Calu3 (cell line): ENCODE measurements around the gene ELFN1. TPM values are rescaled to one million over a fixed set of nuclear protein-coding genes. Genes with fewer than 3 reads are reported as not detected.

Experiments
- BruUV-seq: library from RNA; stranded (reverse); fragments of 400-500 nt; replicated peaks from 2 replicates; lab custom pipeline; 2021; lab: Mats Ljungman, UMichigan
- CTCF ChIA-PET: fragments of 300-600 bp; sonication (Branson Sonifier 250); formaldehyde crosslinking; loops from one replicate; lab custom pipeline; 2022; ENCODE audit warnings: antibody characterized with exemption; lab: Charles Lee
- DNase-seq: peaks from one replicate; pipeline ENCODE4 v3.0.0; 2022
- H3K27ac Mint-ChIP-seq: one replicate; pipeline ENCODE4 v1.8.0; 2022; ENCODE audit warnings: mixed read lengths; ENCODE audit not compliant: unreplicated experiment
- H3K27me3 Mint-ChIP-seq: one replicate; pipeline ENCODE4 v1.8.0; 2022; ENCODE audit warnings: mixed read lengths; ENCODE audit not compliant: unreplicated experiment
- H3K36me3 Mint-ChIP-seq: one replicate; pipeline ENCODE4 v1.8.0; 2022; ENCODE audit warnings: mild to moderate bottlenecking, moderate library complexity, mixed read lengths; ENCODE audit not compliant: insufficient read depth, unreplicated experiment
- H3K4me1 Mint-ChIP-seq: one replicate; pipeline ENCODE4 v1.8.0; 2022; ENCODE audit warnings: mild to moderate bottlenecking, low read depth, mixed read lengths; ENCODE audit not compliant: unreplicated experiment
- H3K4me3 Mint-ChIP-seq: one replicate; pipeline ENCODE4 v1.8.0; 2022; ENCODE audit warnings: mild to moderate bottlenecking, low read depth, moderate library complexity, mixed read lengths; ENCODE audit not compliant: unreplicated experiment
- H3K9me3 Mint-ChIP-seq: one replicate; pipeline ENCODE4 v1.8.0; 2022; ENCODE audit warnings: low read depth, mixed read lengths; ENCODE audit not compliant: unreplicated experiment
- intact Hi-C: fragments of 100-400 bp; cut with micrococcal nuclease; formaldehyde crosslinking; loops from one replicate; pipeline ENCODE4 v1.10.0; 2022; ENCODE audit not compliant: unreplicated experiment
- total RNA-seq: library from RNA; stranded (reverse); gene quantifications from 2 replicates; pipeline ENCODE4 v1.2.3, GENCODE V29; 2022
- TF ChIP-seq, protein P1 (sequence below): fragments of 200-600 bp; IDR thresholded peaks from one replicate; pipeline ENCODE4 v1.8.0; 2022; ENCODE audit warnings: antibody characterized with exemption; ENCODE audit not compliant: unreplicated experiment

Gene ELFN1
- total RNA-seq, 1 experiment from 2014 or later: not detected

- BruUV-seq: no TSS peak
- Mint-ChIP-seq H3K27me3 (peaks cover 93% of the 10 kb centered on the region), H3K4me1 (no peaks in the 10 kb centered on the region), H3K9me3 (no peaks in the 10 kb centered on the region), H3K27ac (no peak overlapping the region), H3K36me3 (peaks cover 4% of the 10 kb centered on the region), H3K4me3 (no peak overlapping the region)
- intact Hi-C loops: no loop called here
- CTCF ChIA-PET: interaction anchor here (0.7 kb wide), 1 partner anchor 8 kb away, joined by 3 read pairs; no protein-coding TSS in a partner anchor
- TF ChIP-seq, protein P1, sequence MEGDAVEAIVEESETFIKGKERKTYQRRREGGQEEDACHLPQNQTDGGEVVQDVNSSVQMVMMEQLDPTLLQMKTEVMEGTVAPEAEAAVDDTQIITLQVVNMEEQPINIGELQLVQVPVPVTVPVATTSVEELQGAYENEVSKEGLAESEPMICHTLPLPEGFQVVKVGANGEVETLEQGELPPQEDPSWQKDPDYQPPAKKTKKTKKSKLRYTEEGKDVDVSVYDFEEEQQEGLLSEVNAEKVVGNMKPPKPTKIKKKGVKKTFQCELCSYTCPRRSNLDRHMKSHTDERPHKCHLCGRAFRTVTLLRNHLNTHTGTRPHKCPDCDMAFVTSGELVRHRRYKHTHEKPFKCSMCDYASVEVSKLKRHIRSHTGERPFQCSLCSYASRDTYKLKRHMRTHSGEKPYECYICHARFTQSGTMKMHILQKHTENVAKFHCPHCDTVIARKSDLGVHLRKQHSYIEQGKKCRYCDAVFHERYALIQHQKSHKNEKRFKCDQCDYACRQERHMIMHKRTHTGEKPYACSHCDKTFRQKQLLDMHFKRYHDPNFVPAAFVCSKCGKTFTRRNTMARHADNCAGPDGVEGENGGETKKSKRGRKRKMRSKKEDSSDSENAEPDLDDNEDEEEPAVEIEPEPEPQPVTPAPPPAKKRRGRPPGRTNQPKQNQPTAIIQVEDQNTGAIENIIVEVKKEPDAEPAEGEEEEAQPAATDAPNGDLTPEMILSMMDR: no peak
- DNase-seq: no peak
Measured at GRCh38 chr7:1708596-1709251, 38.6 kb downstream of the ELFN1 start.

DNA sequence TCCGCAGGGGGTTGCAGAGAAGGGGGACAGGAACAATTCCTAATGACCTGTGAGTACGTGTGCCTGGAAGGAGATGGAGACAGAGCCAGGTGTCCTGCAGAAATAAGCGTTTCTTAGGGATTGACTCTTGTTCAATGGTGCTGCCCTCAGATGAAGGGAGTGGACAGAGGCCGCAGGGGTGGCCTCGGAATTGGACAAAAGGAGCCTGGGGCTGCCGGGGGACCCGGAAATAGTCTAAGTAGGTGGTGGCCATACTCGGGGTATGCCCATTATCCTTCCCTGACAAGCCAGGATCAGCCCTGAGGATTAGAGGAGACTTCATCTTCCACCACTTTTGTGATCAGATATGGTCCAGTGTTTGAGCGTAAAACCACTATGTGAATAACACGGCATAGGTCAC is 39.2 kb downstream of the ELFN1 start:
- no TSS peak for BruUV-seq
- H3K9me3 Mint-ChIP-seq: no peaks in the 10 kb centered on the region
- CTCF ChIA-PET: no interaction called here
- no peak for DNase-seq
- TF ChIP-seq, protein P1: no peak
- peaks cover 96% of the 10 kb centered on the region for H3K27me3 Mint-ChIP-seq
- H3K4me3 Mint-ChIP-seq: no peak overlapping the region
- H3K4me1 Mint-ChIP-seq: no peaks in the 10 kb centered on the region
- H3K27ac Mint-ChIP-seq: no peak overlapping the region
- H3K36me3 Mint-ChIP-seq: peaks cover 4% of the 10 kb centered on the region
- intact Hi-C loops: no loop called here

- Mint-ChIP-seq H3K4me1 (no peaks in the 10 kb centered on the region), H3K27ac (no peak overlapping the region), H3K36me3 (peaks cover 4% of the 10 kb centered on the region), H3K27me3 (peaks cover 96% of the 10 kb centered on the region), H3K4me3 (no peak overlapping the region), H3K9me3 (no peaks in the 10 kb centered on the region)
- no TSS peak for BruUV-seq
- intact Hi-C loops: no loop called here
- CTCF ChIA-PET: interaction anchor here (0.6 kb wide), 1 partner anchor 340 kb away, joined by 12 read pairs; no protein-coding TSS in a partner anchor
- no peak for DNase-seq
- TF ChIP-seq, protein P1: peak; percentile 71
Measured at GRCh38 chr7:1709900-1710299, 39.8 kb downstream of the ELFN1 start.

DNA sequence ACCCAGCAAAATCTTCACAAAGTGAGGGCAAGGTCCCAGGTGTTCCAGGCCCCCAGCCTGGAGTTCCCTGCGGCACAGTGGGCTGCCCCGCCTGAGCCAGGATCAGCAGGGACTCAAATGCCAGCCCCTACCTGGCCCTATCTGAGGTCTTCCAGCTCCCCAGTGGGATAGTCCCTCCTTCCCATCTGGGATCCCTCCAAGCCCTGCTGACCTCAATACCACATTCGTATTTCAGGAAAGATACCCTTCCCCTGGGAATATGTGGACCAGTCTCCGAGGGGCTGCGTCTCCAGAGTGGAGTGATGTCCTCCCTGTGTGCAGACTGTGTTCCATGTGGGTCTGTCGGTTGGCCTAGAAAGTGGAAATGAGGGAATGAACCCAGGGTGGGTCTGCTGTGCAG is 40.9 kb downstream of the ELFN1 start:
- Mint-ChIP-seq H3K4me3 (no peak overlapping the region), H3K4me1 (peaks cover 9% of the 10 kb centered on the region), H3K36me3 (peaks cover 9% of the 10 kb centered on the region), H3K9me3 (no peaks in the 10 kb centered on the region), H3K27ac (no peak overlapping the region), H3K27me3 (peaks cover 96% of the 10 kb centered on the region)
- intact Hi-C loops: no loop called here
- CTCF ChIA-PET: no interaction called here
- TF ChIP-seq, protein P1: no peak
- no peak for DNase-seq
- no TSS peak for BruUV-seq
